ENCODE measurements around the gene MRTFA. TPM values are rescaled to one million over a fixed set of nuclear protein-coding genes. Genes with fewer than 3 reads are reported as not detected.

Gene MRTFA
- total RNA-seq, 3 donors from 2014 or later (not counting 1 experiment from before 2014, with no cell fraction given): 81.8 to 91.9 (median 83.5) TPM

DNA sequence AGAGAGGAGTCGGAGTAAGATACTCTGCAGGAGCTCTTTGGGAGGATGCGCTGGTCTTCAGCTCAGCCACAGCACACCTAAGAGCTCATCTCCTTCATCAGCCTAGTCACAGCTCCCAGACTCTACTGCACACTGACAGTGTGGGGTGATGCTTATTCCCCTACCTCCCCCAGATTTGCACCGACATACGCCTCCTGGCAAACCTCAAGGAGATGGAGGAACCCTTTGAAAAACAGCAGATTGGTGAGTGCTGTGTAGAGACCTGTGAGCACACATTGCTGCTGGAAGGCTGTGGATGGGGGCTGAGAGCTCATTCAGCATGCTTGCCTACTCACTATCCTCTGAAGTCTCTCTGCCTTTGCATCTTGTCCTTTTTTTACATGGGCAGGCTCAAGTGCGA is 275.4 kb downstream of the MRTFA start:
- ATAC-seq (no peak), DNase-seq (no peak)
- intact Hi-C loops (cut with micrococcal nuclease): no loop called here
- H3K36me3 ChIP-seq (ENCODE audit: control insufficient read depth, insufficient read depth, low read length): peaks cover 82% of the 10 kb centered on the region
- no peaks in the 10 kb centered on the region for H3K27me3 ChIP-seq (ENCODE audit: control insufficient read depth, insufficient read depth, low read length)
- Mint-ChIP-seq H3K36me3 (peaks cover 37% of the 10 kb centered on the region), H3K27me3 (ENCODE audit: low read depth in 2 of 2) (no peaks in the 10 kb centered on the region), H3K4me3 (no peak overlapping the region), H3K9me3 (no peaks in the 10 kb centered on the region), H3K27ac (no peak overlapping the region), H3K4me1 (peaks cover 0 to 5% of the 10 kb centered on the region in 2 donors)
- 100% methylated on average over 4 of the region's 5 CpGs for WGBS (ENCODE audit: insufficient coverage)
- TF ChIP-seq, protein P1, sequence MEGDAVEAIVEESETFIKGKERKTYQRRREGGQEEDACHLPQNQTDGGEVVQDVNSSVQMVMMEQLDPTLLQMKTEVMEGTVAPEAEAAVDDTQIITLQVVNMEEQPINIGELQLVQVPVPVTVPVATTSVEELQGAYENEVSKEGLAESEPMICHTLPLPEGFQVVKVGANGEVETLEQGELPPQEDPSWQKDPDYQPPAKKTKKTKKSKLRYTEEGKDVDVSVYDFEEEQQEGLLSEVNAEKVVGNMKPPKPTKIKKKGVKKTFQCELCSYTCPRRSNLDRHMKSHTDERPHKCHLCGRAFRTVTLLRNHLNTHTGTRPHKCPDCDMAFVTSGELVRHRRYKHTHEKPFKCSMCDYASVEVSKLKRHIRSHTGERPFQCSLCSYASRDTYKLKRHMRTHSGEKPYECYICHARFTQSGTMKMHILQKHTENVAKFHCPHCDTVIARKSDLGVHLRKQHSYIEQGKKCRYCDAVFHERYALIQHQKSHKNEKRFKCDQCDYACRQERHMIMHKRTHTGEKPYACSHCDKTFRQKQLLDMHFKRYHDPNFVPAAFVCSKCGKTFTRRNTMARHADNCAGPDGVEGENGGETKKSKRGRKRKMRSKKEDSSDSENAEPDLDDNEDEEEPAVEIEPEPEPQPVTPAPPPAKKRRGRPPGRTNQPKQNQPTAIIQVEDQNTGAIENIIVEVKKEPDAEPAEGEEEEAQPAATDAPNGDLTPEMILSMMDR (IDR thresholded peaks at IDR 0.05): no peak
- H3K4me3 ChIP-seq (ENCODE audit: low read length): no peak overlapping the region
- H3K27ac ChIP-seq (ENCODE audit: low read length): no peak overlapping the region
- no peaks in the 10 kb centered on the region for H3K9me3 ChIP-seq (ENCODE audit: control insufficient read depth, insufficient read depth, low read length)
- H3K4me1 ChIP-seq (ENCODE audit: control insufficient read depth, insufficient read depth, low read length): no peaks in the 10 kb centered on the region

Other genes starting within 250 kb of the MRTFA start
- gene MCHR1, start 42.8 kb upstream of the MRTFA start, total RNA-seq: not detected
- gene SLC25A17, start 182.6 kb upstream of the MRTFA start, total RNA-seq: 10 to 100 TPM in 2 of 3 donors, 1 to 10 TPM in 1; 9.2 to 13.4 (median 10.0) TPM
- 10 to 100 TPM; 72.2 to 81.9 (median 77.5) TPM for gene ST13, start 219.9 kb upstream of the MRTFA start, total RNA-seq
- 10 to 100 TPM; 14.8 to 17.8 (median 15.1) TPM for gene XPNPEP3, start 220.4 kb upstream of the MRTFA start, total RNA-seq
- gene DNAJB7, start 225.4 kb upstream of the MRTFA start, total RNA-seq: not detected